Measurements from ENCODE around the gene DRC1.

DRC1 gene

DNA sequence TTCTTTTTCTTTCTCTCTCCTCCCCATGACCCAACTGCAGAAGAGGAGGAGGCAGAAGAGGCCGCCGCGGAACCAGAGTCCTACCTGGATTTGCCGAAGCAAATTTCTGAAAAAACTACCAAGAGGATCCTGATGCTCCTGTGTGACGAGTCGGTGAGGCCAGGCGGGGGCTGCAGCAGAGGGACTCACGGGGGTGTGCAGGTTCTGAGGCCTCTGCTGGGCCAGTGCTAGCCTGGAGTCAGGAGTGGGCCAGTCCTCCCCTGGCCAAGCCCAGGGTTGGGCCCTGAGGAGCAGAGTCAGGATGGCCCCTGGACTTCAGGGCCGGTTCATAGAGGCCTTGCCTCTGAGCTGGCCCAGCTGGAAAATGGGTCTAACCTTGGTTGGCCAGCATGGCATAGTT lies 46.9 kb downstream of the DRC1 start:
- no peak for DNase-seq (ENCODE audit: low spot score)

- DNase-seq (ENCODE audit: low spot score), result no peak
These were observed 47.7 kb downstream of the DRC1 start for GRCh38 chr2:26449278-26450030.

DNA sequence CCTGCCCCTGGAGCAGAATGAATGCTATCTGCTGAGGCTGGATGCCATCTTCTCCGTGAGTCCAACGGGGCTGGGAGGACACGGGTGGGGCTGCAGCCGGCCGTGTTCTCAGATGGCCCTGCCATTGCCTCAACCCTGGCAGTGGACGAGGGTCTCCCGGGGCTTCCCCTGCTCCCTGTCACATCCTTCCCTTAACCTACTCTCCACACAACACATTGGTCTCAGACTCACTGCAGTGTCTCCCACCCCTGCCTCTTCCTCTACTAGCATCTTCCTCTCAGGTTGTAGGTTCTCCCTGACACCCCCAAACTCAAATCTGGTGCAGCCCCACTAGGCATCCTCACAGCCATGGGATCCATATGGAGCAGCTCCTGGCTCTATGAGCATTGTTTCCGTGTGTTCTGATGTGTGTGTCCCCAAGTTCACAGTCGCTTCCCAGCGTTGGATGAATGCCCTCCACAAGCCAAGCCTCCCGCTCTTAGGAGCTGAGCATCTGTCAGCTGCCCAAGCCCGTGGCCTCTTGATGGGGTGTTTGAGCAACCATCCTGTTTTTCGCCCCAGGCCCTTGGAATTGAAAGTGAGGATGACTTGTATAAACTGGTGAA lies 48.4 kb downstream of the DRC1 start:
- no peak for DNase-seq (ENCODE audit: low spot score)

- no peak for DNase-seq (ENCODE audit: low spot score)
These were observed 50.0 kb downstream of the DRC1 start for GRCh38 chr2:26451700-26452099.

DNA sequence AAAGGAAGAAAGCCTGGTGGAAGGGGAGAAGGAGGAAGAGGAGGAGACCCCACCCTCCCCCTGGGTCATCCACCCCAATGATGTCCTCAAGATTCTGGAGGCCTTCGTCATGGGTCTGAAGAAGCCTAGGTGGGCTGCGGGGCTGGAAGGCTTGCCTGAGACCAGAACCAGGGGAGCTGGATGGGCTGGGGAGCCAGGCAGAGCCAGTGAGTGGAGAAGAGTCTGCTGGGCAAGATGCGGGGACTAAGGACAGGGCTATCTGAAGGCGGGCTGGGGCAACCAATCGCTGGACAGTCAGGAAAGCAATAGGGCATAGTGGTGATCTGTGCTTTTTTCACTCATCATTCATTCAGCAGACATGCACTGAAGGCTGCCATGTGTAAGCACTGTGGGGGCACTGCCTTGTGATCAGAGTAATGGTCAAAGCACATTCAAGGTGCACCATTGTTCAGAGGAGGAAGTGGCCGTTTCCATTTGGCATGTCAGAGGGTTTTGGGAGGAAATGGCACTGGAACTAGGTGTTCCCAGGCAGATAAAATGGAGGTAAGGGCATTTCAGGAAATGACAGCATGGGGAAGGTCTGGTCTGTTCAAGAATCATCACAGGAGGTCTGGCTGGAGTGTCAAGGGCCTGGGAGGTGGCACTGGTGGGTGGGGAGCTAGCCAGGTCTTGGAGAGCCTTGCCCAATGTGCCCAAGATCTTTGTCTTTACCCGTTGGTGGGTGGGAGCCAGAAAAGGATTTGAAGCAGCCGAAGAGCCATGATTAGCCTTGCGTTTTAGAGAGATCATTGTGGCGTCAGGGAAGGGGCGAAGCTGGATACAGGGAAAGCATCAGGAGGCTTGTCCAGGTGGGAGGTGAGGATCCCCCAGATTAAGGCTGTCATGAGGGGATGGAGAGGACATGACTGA lies 52.0 kb downstream of the DRC1 start:
- DNase-seq (ENCODE audit: low spot score), result no peak

- no peak for DNase-seq (ENCODE audit: low spot score)
These were observed 52.9 kb downstream of the DRC1 start for GRCh38 chr2:26454561-26455001.

DNA sequence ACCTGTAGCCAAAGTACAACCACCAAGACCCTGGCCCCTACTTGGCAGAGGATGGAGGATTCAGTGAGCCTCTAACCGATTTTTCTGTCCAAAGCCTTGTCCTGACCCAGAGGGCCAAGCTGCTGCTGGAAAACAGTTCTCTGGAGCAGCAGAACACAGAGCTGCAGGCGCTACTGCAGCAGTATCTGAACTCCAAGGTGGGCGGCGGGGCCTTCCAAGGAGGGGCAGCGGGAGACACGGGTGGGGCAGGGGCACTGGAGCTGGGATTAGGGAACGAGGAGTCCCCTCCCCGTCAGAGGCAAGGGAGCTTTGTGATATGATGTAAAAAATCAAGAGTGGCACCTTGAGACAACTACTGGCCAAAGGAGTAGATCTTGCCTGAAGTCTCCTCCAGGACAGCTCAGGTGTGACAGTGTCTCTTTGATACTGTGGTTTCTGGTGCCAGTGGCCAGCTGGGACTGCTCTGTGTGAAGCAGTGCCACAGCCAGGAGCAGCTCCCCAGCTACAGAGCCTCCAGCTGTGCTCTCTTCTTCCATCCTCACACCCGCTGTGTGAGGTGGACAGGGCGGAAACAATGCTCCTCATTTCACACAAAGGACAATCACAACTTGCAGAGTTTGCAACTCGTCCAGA lies 53.4 kb downstream of the DRC1 start:
- DNase-seq (ENCODE audit: low spot score), result no peak

GRCh38 chr2:26455670-26456439 lies 54.1 kb downstream of the DRC1 start:
- DNase-seq (ENCODE audit: low spot score), result peak; percentile 14

DNA sequence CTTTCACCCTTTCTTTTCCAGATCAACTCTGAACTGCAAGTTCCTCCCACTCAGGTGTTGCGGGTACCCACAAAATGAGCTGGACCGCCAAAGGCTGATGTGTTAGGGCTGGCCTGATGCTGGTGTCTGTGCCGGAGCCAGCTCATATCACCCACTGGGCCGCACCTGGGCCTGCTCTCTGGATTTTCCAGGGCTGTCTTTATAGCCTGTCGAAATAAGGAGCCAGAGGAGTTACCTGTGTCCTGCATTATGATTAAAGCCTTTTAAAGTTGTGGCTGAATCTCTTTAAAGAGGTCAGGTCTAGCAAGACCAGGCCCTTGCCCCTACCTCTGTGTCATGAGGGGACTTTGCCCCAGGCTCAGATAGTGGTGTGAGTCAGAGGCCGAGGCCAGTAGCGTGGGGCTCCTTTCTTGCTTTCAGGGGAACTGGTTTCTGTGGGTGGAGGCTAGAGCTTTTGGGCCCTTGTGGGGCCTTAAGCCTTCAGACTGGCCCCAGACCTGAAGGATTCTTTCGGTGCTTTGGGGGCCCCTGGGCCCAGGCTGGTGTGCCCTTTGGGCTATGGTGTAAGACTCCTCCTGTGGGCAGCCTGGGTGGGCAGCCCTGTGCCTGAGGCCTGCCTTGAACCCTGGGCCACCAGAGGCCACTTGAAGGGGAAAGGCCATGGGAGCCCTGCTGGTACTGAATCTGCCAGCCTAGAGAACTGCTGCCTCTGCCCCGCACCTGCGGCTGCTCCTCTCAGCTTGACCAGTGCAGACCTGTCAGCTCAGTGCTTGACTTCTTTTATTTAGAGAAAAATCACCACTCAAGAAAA lies 54.9 kb downstream of the DRC1 start:
- no peak for DNase-seq (ENCODE audit: low spot score)

DNA sequence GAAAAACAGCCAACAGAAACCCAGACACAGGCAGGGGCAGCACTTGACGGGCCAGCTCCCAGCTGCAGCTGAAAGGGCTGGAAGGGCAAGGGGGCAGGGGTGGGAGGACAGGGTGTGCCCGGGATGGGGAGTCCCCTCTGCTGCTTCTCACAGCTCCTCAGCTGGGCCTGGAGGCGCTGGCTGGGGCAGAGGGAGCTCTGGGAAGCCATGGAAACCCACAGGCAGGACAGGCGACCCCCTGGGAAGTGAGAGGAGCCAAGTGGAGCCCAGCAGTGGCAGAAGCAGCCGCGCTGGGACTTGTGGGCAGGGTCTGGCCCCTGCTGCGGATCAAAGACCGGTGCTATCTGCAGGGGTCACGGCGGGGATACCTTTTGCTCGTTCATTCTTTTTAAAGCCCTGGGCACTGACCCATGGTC lies 55.5 kb downstream of the DRC1 start:
- DNase-seq (ENCODE audit: low spot score), result no peak

GRCh38 chr2:26457695-26458364 lies 56.1 kb downstream of the DRC1 start:
- DNase-seq (ENCODE audit: low spot score), result no peak

GRCh38 chr2:26458365-26459042 lies 56.8 kb downstream of the DRC1 start:
- no peak for DNase-seq (ENCODE audit: low spot score)

GRCh38 chr2:26459991-26460612 lies 58.4 kb downstream of the DRC1 start:
- DNase-seq (ENCODE audit: low spot score), result no peak

DNA sequence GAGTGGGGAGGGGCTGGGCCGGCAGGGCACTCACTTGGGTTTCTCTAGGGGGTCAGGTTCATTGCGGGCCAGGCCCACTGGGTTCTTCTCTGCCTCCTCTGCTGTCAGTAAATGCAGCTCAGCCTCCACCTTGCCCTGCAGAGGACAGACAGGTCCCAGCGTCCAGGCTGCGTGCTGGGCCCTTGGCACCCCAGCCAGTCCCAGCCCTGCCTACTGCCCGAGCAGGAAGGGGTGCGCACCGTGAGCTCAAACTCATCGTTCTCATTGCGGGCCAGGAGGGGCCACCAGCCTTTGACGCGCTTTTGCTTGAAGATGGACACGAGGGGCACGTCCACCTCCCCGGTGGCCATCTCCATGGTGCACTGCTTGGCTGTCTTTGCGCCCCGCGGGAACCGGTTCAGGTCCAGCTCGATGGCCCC lies 58.9 kb downstream of the DRC1 start:
- DNase-seq (ENCODE audit: low spot score), result no peak

DNA sequence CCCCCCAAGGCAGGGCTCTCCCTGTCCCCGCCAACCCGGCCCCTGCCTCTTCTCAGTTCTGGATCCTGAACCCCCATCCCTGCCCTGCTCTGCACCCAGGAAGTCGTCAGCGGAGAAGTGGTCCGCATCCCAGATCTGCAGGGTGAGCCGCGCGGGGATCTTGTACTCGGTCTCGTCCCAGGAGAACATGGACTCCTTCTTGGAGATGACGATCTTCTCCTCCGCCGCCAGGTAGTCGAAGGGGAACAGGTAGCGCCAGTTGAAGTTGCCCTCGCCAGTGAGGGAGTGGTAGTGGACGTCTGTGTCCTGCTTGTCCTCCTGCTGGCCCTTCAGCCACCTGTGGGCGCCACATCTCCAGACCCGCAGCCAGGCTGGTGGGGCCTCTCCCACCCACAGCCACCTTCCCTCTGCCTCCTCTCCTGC lies 59.9 kb downstream of the DRC1 start:
- no peak for DNase-seq (ENCODE audit: low spot score)

- DNase-seq (ENCODE audit: low spot score), result no peak
These were observed 60.4 kb downstream of the DRC1 start for GRCh38 chr2:26462100-26462499.

- DNase-seq (ENCODE audit: low spot score), result peak; percentile 36
These were observed 61.0 kb downstream of the DRC1 start for GRCh38 chr2:26462511-26463243.

All from Ammon's horn (tissue), 1 donor.